ENCODE results near the gene KIF2A.

DNA sequence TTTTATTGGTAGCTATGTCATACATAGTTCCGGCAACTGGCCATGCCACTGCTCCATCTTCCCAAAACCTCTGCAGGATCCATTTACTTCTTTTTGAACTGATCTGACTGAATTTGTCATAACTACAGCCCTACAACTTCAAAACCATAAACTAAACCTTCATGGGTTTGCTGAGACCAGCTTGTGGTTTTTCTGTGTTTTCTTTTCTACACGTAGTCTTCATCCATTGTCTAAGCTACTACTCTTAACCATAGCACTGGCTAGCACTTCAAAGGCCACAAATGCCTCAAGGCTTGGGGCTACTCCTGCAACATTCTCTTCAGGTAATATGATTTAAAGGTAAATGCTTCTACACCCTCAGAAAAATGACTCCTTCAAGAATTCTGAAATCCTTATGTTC is 9.0 kb upstream of the KIF2A start:
- TF ChIP-seq BHLHE40 (IDR thresholded peaks at IDR 0.05; ENCODE audit: borderline replicate concordance) (no peak), FOXK2 (IDR thresholded peaks at IDR 0.05) (no peak), TARDBP (IDR thresholded peaks at IDR 0.05) (no peak), ELF4 (IDR thresholded peaks at IDR 0.05) (no peak), FOXA1 (IDR thresholded peaks at IDR 0.05) (no peak), SP1 (IDR thresholded peaks at IDR 0.05) (no peak), SUZ12 (IDR thresholded peaks at IDR 0.05) (no peak), ZNF384 (IDR thresholded peaks at IDR 0.05) (no peak), NFRKB (IDR thresholded peaks at IDR 0.05) (no peak), FOXM1 (IDR thresholded peaks at IDR 0.05; ENCODE audit: borderline replicate concordance) (no peak), HDGF (IDR thresholded peaks at IDR 0.05; ENCODE audit: borderline replicate concordance) (no peak), LEF1 (IDR thresholded peaks at IDR 0.05; ENCODE audit: borderline replicate concordance) (no peak), ARNT (IDR thresholded peaks at IDR 0.05) (no peak), CTBP1 (IDR thresholded peaks at IDR 0.05; ENCODE audit: borderline replicate concordance) (no peak)
